Small intestine (tissue), 7 donors: ENCODE results near the gene CXCR1. TPM values are rescaled to one million over a fixed set of nuclear protein-coding genes. Genes with fewer than 3 reads are reported as not detected.
"Not testable (repeated sequence)": the region's sequence is repeated elsewhere in the genome, so short reads cannot be mapped to it uniquely, and the experiment has no call there.

Experiments
- DNase-seq, 2 donors: peaks; one replicate each; pipeline versions ENCODE4 v3.0.0 to v3.0.0-alpha.2; 2013
- FAIRE-seq: peaks from 2 replicates; lab custom pipeline; 2012; peaks lifted over from hg19 to GRCh38; lab: Jason Lieb, UNC
- H3K27ac ChIP-seq, 3 donors: one replicate each; pipeline ENCODE4 v1.5.1; 2013; ENCODE audit warnings: low read length in 2 of 3, mild to moderate bottlenecking in 2 of 3, control low read depth in 1 of 3, inconsistent platforms in 1 of 3, low read depth in 1 of 3, moderate library complexity in 1 of 3
- H3K27me3 ChIP-seq, 3 donors: one replicate each; pipeline ENCODE4 v1.6.1; 2013; ENCODE audit warnings: low read length in 3 of 3, inconsistent platforms in 1 of 3; ENCODE audit not compliant: control insufficient read depth in 3 of 3, insufficient read depth in 3 of 3
- H3K36me3 ChIP-seq, 3 donors: one replicate each; pipeline ENCODE4 v1.6.1; 2013; ENCODE audit warnings: low read length in 3 of 3, inconsistent platforms in 1 of 3, low read depth in 1 of 3, mild to moderate bottlenecking in 1 of 3, moderate library complexity in 1 of 3; ENCODE audit not compliant: control insufficient read depth in 3 of 3, insufficient read depth in 2 of 3
- H3K4me1 ChIP-seq, 3 donors: one replicate each; pipeline ENCODE4 v1.6.1; 2013; ENCODE audit warnings: low read length in 2 of 3, inconsistent platforms in 1 of 3, low read depth in 1 of 3, mild to moderate bottlenecking in 1 of 3, moderate library complexity in 1 of 3; ENCODE audit not compliant: control insufficient read depth in 3 of 3, insufficient read depth in 2 of 3
- H3K4me3 ChIP-seq, 3 donors: one replicate each; pipeline ENCODE4 v1.5.1; 2013; ENCODE audit warnings: low read length in 3 of 3, control low read depth in 1 of 3, inconsistent platforms in 1 of 3, low read depth in 1 of 3, mild to moderate bottlenecking in 1 of 3, moderate library complexity in 1 of 3
- H3K9me3 ChIP-seq, 2 donors: one replicate each; pipeline ENCODE4 v1.6.1; 2013; ENCODE audit warnings: low read depth in 1 of 2, low read length in 1 of 2; ENCODE audit not compliant: control insufficient read depth in 2 of 2, insufficient read depth in 1 of 2
- WGBS, 3 donors: extraction: QIAGEN DNeasy Blood & Tissue Kit; methylation state at CpG; one replicate each; pipeline ENCODE4 v1.1.7; 2013; 5-methylcytosine and 5-hydroxymethylcytosine counted together
- polyA plus RNA-seq, 4 donors: library from polyadenylated mRNA; stranded (reverse) in 3 of 4; unstranded in 1 of 4; fragments of 200-250 nt in 3 of 4; fragments of 120-200 nt in 1 of 4; gene quantifications; one replicate each; pipeline versions ENCODE4 v1.2.1 to v1.2.3, GENCODE V29; 2013
- donor health status: healthy with polysubstance abuse.
- donor health status: control.
- donor health status: control.
- donor health status: Bipolar disorder and iron deficiency.
- donor health status: healthy.

CXCR1 gene
- polyA plus RNA-seq, 4 donors, result 0.03 to 0.22 TPM; not detected in 2

GRCh38 chr2:218130377-218130776, 36.4 kb downstream of the CXCR1 start:
- DNase-seq (no peak), FAIRE-seq (no peak)
- Histone ChIP-seq H3K9me3 (no peaks in the 10 kb centered on the region), H3K4me1 (no peaks in the 10 kb centered on the region), H3K27me3 (peaks cover 0 to 6% (median 0%) of the 10 kb centered on the region in 3 donors), H3K4me3 (no peak overlapping the region), H3K27ac (no peak overlapping the region), H3K36me3 (no peaks in the 10 kb centered on the region)
- WGBS, 3 donors, result 87 to 95% (median 89%) methylated on average over 2 of the region's 2 CpGs

DNA sequence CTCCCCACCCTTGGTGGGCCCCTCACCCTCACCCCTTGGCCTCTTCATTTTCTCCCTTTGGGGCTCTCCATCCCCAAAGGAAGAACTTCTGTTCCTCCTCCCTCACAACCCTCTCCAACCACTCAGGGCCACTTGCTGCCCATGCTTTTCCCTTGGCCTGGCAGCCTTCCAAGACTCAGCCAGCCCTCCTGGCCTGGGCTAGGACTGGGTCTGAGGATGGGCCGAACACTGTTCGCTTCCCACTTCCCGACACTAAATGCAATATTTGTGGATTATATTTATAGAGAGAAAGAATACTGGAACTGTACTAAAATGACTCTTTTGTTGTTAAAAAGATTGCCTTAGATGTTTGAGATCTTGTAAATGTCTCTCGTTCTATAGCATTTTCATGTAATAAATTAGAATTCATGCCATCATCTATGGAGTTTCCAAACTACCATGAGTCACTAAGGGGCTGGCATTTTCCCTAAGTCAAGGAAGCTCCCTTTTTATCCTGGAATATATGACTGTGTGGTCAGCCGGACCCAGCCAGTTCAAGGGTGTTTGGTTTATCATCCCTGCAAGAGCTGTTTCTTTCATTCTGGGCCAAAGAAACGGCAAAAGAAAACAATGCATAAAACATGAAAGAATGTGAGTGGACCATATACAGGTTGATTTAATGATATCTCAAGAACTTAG, 37.2 kb downstream of the CXCR1 start:
- DNase-seq (no peak), FAIRE-seq (no peak)
- Histone ChIP-seq H3K36me3 (no peaks in the 10 kb centered on the region), H3K4me1 (no peaks in the 10 kb centered on the region), H3K9me3 (no peaks in the 10 kb centered on the region), H3K27ac (no peak overlapping the region), H3K4me3 (no peak overlapping the region), H3K27me3 (peaks cover 0 to 6% (median 0%) of the 10 kb centered on the region in 3 donors)
- WGBS, 3 donors, result 78 to 88% (median 80%) methylated on average over 6 of the region's 6 CpGs

- WGBS, 3 donors, result 28 to 67% (median 38%) methylated on average over 6 of the region's 6 CpGs
- no peak overlapping the region for H3K4me3 ChIP-seq
- H3K9me3 ChIP-seq, result no peaks in the 10 kb centered on the region
- H3K27me3 ChIP-seq, result peaks cover 0 to 6% (median 0%) of the 10 kb centered on the region in 3 donors
- no peak overlapping the region for H3K27ac ChIP-seq
- no peaks in the 10 kb centered on the region for H3K4me1 ChIP-seq
- DNase-seq (peak in 1 of 2 donors; percentile 41), FAIRE-seq (no peak)
- H3K36me3 ChIP-seq, result no peaks in the 10 kb centered on the region
These were observed 37.8 kb downstream of the CXCR1 start for GRCh38 chr2:218128781-218129457.

DNA sequence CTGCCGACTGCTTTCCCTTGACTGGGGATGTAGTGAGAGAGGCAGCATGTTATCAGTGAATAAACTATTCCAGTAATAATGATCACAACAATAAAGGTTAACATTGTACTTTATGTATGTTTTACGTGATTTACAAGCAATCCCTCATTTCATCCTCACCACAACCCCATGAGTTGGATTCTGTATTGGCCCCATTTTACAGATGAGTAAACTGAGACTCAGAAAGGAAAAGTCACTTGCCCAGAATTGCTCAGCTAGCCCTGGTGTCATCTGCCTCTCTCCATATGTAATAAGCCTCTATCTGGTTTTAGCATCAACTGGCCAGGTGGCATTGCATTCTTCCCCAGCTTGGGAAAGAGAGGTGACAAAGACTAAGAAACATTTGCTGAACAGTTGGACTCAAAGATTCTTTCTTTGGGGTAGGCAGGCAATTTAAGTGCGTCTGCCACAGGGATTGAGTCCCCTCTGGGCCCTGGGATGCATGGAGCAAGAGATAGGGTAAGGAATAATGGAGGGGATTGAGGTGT, 38.8 kb downstream of the CXCR1 start:
- Histone ChIP-seq H3K27me3 (peaks cover 0 to 6% (median 0%) of the 10 kb centered on the region in 3 donors), H3K27ac (no peak overlapping the region)

GRCh38 chr2:218125626-218126080, 41.1 kb downstream of the CXCR1 start, which contains the start of gene CXCR2:
TSS of gene CXCR2 (plus strand) at chr2:218126028. CDS start at chr2:218134802, 8,774 bp downstream.
- H3K27ac ChIP-seq, result no peak within 1 kb of the TSS
- H3K27me3 ChIP-seq, result peaks cover 0 to 6% (median 0%) of the 10 kb centered on the region in 3 donors
- FAIRE-seq (no peak), DNase-seq (no peak)
- peaks cover 0 to 3% of the 10 kb centered on the region in 2 donors for H3K9me3 ChIP-seq
- H3K36me3 ChIP-seq, result no peaks in the 10 kb centered on the region
- H3K4me1 ChIP-seq, result no peaks in the 10 kb centered on the region
- 49 to 57% (median 51%) methylated on average over 8 of the region's 8 CpGs for WGBS, 3 donors
- H3K4me3 ChIP-seq, result no peak within 1 kb of the TSS

More for the DNA sequence above, 38.8 kb downstream of the CXCR1 start:
- WGBS, 3 donors, result 61 to 71% (median 63%) methylated on average over 3 of the region's 3 CpGs
- H3K4me3 ChIP-seq, result no peak overlapping the region
- H3K36me3 ChIP-seq, result no peaks in the 10 kb centered on the region
- DNase-seq (no peak), FAIRE-seq (no peak)
- H3K4me1 ChIP-seq, result no peaks in the 10 kb centered on the region
- no peaks in the 10 kb centered on the region for H3K9me3 ChIP-seq

DNA sequence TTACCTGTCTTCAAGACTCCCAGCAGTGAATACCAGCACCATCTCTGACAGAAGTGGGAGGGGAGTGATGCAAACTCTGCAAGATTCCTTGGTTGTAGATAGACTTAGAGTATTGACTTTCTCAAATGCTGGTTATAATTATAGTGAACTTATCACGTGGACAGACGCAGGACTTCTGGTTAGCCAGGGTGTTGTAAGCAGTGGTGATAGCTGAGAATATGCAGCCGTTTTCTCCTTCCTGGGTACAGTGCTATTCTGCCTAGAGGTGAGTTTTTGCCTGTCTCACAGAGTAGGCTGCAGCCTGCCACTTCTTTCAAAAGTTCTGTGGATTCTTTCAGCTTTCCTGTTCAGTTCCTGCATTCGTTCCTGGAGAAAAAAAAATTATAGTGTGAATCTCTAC, 41.7 kb downstream of the CXCR1 start:
- no peak overlapping the region for H3K27ac ChIP-seq
- H3K36me3 ChIP-seq, result no peaks in the 10 kb centered on the region
- no peak for DNase-seq
- peaks cover 0 to 3% of the 10 kb centered on the region in 2 donors for H3K9me3 ChIP-seq
- peaks cover 0 to 6% (median 0%) of the 10 kb centered on the region in 3 donors for H3K27me3 ChIP-seq
- H3K4me3 ChIP-seq, result no peak overlapping the region
- WGBS, 3 donors, result 24 to 40% (median 34%) methylated on average over 4 of the region's 4 CpGs
- FAIRE-seq, result no peak
- no peaks in the 10 kb centered on the region for H3K4me1 ChIP-seq

DNA sequence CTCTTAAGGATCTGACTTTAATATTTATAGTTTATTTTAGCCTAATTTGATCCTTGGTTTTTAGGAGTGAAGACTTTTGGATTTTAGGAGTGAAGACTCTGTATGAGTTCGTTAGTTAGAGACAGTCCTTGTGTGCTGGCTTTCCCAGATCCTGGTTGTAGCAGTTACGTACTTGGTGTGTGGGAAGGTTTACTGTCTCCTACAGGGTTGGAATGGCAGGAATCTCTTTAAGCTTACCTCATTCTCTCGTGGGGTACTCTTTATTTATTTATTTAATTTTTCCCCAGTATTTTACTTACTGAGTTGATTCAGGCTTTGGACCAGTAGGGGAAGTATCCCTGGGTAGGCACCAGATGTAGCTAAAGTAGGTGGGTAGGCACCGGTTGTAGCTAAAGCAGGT, 42.8 kb downstream of the CXCR1 start:
- WGBS, 3 donors, result 74 to 79% (median 78%) methylated on average over 4 of the region's 4 CpGs
- Histone ChIP-seq H3K27me3 (peaks cover 0 to 6% (median 0%) of the 10 kb centered on the region in 3 donors), H3K4me3 (no peak overlapping the region), H3K9me3 (peaks cover 0 to 3% of the 10 kb centered on the region in 2 donors), H3K27ac (no peak overlapping the region), H3K36me3 (no peaks in the 10 kb centered on the region), H3K4me1 (no peaks in the 10 kb centered on the region)
- DNase-seq (no peak), FAIRE-seq (no peak)

DNA sequence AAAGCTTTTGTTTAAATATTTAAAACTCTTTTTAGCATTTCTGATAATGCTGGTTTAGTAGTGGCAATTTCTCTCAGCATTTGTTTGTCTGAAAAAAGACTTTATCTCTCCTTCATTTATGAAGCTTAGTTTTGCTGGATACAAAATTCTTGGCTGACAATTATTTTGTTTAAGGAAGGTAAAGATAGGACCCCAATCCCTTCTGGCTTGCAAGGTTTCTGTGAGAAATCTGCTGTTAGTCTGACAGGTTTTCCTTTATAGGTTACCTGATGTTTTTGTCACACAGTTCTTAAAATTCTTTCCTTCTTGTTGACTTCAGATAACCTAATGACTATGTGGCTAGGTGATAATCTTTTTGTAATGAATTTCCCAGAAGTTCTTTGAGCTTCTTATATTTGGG, 44.5 kb downstream of the CXCR1 start:
- not testable (repeated sequence) for H3K36me3 ChIP-seq, H3K4me1 ChIP-seq, FAIRE-seq, H3K27ac ChIP-seq, H3K27me3 ChIP-seq, H3K9me3 ChIP-seq, DNase-seq, H3K4me3 ChIP-seq
